ENCODE data around the gene RER1.

- TF ChIP-seq POLR2A (IDR thresholded peaks at IDR 0.05) (no peak), CTCF (IDR thresholded peaks at IDR 0.05) (no peak), EP300 (IDR thresholded peaks at IDR 0.05) (no peak)
These were observed 46.2 kb upstream of the RER1 start for GRCh38 chr1:2345297-2346075.
